Measurements from ENCODE around the gene TRIM16.
"Not testable (repeated sequence)": the region's sequence is repeated elsewhere in the genome, so short reads cannot be mapped to it uniquely, and the experiment has no call there.

DNA sequence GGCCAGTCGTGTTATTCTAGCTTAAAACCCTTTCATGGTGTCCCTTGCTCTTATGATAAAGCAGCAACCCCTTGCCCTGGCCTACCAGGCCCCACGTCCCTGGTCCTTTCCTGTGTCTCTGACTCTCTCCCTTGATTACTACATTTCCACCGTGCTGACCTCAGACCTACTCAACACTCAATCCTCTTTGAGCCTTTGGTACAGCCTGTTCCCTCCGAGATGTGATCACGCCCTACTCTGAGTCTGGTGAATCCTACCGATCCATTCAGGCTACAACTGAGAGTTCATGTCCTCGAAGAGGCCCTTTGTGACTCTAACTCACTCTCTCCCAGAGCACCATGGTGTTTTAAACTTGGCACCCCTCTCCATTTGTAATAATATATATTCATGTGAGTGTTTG, 54.1 kb downstream of the TRIM16 start:
- TF ChIP-seq, protein P1, sequence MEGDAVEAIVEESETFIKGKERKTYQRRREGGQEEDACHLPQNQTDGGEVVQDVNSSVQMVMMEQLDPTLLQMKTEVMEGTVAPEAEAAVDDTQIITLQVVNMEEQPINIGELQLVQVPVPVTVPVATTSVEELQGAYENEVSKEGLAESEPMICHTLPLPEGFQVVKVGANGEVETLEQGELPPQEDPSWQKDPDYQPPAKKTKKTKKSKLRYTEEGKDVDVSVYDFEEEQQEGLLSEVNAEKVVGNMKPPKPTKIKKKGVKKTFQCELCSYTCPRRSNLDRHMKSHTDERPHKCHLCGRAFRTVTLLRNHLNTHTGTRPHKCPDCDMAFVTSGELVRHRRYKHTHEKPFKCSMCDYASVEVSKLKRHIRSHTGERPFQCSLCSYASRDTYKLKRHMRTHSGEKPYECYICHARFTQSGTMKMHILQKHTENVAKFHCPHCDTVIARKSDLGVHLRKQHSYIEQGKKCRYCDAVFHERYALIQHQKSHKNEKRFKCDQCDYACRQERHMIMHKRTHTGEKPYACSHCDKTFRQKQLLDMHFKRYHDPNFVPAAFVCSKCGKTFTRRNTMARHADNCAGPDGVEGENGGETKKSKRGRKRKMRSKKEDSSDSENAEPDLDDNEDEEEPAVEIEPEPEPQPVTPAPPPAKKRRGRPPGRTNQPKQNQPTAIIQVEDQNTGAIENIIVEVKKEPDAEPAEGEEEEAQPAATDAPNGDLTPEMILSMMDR (IDR thresholded peaks at IDR 0.05), result not testable (repeated sequence)
- not testable (repeated sequence) for TF ChIP-seq POLR2AphosphoS5 (IDR thresholded peaks at IDR 0.05)

Data from suprapubic skin (tissue), 3 donors.